Measurements from ENCODE around the gene ZC3H12C.

The ZC3H12C gene

DNA sequence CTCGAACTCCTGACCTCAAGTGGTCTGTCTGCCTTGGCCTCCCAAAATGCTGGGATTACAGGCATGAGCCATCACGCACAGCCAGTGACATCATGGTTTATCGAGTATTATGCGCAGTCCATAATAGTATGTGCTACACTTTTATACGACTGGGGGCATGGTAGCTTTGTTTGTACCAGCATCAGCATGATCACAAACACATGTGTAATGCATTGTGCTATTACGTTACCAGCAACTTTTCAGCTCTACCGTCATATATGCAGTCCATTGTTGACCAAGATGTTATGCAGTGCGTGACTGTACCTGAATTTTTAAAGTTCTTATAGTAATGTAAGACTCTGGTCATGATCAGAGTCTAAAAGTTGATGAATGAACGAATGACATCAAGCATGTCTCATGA is 67.9 kb downstream of the ZC3H12C start:
- TF ChIP-seq GATA2 (IDR thresholded peaks at IDR 0.05; ENCODE audit: low read depth, low read length) (no peak), GATA3 (IDR thresholded peaks at IDR 0.05; ENCODE audit: low read depth, low read length) (no peak)

- TF ChIP-seq GATA3 (IDR thresholded peaks at IDR 0.05; ENCODE audit: low read depth, low read length): no peak
- no peak for TF ChIP-seq GATA2 (IDR thresholded peaks at IDR 0.05; ENCODE audit: low read depth, low read length)
Observed at GRCh38 chr11:110162216-110162615, 69.0 kb downstream of the ZC3H12C start.

DNA sequence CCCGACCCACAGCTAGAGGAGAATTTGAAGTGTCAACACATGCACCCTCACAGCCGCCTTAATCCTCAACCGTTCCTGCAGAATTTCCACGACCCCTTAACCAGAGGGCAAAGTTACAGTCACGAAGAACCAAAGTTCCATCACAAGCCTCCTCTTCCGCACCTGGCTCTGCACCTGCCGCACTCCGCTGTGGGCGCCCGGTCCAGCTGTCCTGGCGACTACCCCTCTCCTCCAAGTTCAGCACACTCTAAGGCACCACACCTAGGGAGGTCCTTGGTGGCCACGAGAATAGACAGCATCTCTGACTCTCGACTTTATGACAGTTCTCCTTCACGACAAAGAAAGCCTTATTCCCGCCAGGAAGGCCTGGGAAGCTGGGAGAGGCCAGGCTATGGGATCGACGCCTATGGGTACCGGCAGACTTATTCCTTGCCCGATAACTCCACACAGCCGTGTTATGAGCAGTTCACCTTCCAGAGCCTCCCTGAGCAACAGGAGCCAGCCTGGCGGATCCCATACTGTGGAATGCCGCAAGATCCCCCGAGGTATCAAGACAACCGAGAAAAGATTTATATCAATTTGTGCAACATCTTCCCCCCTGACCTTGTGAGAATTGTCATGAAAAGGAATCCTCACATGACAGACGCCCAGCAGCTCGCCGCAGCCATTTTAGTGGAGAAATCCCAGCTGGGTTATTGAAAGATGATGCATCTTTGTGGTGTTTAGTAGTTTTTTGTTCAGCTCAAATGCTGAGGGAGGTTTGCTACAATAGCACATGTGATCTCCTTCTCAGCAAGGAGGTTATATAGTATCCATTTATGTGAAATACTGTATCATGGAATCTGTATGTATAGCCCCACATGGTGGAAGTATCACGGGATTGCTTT is 72.1 kb downstream of the ZC3H12C start:
- TF ChIP-seq GATA2 (IDR thresholded peaks at IDR 0.05; ENCODE audit: low read depth, low read length) (no peak), GATA3 (IDR thresholded peaks at IDR 0.05; ENCODE audit: low read depth, low read length) (no peak)

GRCh38 chr11:110168033-110168803 is 75.0 kb downstream of the ZC3H12C start:
- no peak for TF ChIP-seq GATA2 (IDR thresholded peaks at IDR 0.05; ENCODE audit: low read depth, low read length)
- no peak for TF ChIP-seq GATA3 (IDR thresholded peaks at IDR 0.05; ENCODE audit: low read depth, low read length)

- TF ChIP-seq GATA3 (IDR thresholded peaks at IDR 0.05; ENCODE audit: low read depth, low read length): no peak
- TF ChIP-seq GATA2 (IDR thresholded peaks at IDR 0.05; ENCODE audit: low read depth, low read length): no peak
Observed at GRCh38 chr11:110169738-110170137, 76.5 kb downstream of the ZC3H12C start.

GRCh38 chr11:110172468-110173065 is 79.4 kb downstream of the ZC3H12C start:
- TF ChIP-seq GATA2 (IDR thresholded peaks at IDR 0.05; ENCODE audit: low read depth, low read length): no peak
- no peak for TF ChIP-seq GATA3 (IDR thresholded peaks at IDR 0.05; ENCODE audit: low read depth, low read length)

DNA sequence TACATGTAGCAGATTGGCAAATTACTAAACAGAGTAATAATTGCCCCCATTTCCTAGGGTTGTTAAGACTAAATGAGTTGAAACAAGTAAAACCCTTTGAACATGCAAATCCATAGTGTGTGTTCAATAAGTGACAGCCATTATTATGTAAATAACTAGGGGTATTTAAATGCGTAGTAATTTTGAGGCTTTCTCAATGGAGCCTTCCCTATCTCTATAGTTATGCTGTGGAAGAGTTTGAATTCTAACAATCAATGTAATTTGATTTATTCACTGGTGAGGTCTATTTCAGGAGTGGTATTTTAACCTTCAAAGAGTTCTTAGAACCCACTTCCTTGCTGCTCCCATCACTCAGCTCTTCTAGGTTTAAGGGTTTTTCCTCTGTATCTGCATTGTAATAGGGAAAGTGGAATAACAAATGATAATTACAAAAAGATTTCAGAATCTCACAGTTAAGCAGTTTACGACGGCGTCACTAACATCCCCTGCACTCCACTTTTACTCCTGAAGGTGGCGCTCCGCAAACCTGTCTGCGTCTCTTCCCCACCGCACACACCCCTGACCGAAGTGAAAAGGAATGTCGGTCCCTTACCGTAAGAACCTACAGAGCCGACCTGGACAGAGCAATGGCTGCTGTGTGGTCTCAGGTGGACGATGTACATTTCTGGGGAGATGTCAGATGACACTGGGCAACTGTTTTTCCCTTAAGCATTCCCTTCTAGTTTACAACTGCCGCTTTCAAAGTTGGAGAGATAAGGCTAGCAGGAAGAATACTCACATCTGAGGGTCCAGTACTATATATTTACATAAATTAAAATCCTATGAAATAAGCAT is 80.8 kb downstream of the ZC3H12C start:
- TF ChIP-seq GATA3 (IDR thresholded peaks at IDR 0.05; ENCODE audit: low read depth, low read length): no peak
- TF ChIP-seq GATA2 (IDR thresholded peaks at IDR 0.05; ENCODE audit: low read depth, low read length): no peak

DNA sequence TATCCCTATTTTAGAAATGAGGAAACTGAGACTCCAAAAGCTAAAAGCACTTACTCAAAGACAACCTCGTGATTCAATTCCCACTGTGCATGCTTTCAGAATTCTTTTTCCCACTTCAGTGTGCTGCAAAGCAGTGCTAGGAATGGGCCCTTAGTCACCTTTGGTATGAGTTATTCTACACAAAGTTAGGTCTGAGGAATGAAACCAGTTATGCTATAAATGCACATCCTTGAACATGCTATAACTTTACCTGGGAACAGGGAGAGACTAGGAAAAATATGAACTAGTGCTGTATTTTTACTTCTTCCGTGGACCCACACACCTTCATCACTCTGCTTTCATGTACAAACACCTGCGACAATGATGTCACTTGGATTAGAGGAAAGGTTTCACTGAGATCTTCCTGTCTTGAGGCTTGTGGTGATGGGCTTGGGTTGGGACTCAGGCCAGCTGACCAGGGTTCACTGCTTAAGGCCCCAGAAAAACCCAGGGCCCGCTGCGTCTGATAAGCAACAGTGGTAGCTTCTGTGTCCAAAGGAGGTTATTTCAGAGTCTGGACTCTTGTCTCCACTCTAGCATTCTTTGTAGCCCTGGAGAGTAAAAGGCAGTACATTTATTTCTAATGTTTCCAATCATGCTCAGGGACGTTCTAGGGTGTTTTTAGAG is 81.6 kb downstream of the ZC3H12C start:
- TF ChIP-seq GATA2 (IDR thresholded peaks at IDR 0.05; ENCODE audit: low read depth, low read length): no peak

DNA sequence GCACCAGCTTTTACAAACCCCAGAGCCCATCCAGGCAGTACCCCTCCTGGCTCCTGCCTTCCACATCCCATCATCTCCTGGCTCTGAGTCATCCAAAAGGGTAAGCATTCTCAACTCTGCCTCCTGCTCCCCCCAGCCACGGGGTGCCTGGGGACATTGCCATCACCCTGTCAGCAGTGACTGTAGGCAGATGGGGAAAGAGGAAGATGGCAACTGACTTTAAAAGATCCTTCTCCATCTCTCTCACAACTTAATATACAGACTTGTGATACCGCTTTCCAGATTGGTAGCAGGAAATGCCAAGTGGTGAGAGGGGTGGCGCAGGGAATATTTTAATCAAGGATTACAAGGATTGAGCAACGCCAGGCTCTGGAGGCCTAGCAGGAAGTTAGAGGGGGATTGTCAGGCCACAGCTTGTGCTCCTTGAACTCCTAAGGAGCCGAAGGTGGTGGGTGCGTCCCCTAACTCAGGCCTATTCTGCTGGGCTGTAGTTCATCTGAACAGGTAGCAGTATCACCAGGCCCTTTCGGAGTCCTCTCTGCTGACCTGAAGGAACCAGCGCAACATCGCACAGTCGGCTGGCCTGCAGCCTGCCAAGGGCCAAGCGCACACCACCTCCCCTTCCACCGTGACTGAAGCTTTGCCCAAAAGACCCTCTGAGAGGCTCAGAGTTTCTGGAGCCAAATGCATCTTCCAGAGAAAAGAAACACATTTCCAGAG is 83.3 kb downstream of the ZC3H12C start:
- no peak for TF ChIP-seq GATA3 (IDR thresholded peaks at IDR 0.05; ENCODE audit: low read depth, low read length)
- TF ChIP-seq GATA2 (IDR thresholded peaks at IDR 0.05; ENCODE audit: low read depth, low read length): no peak

GRCh38 chr11:110177086-110177456 is 83.9 kb downstream of the ZC3H12C start:
- TF ChIP-seq GATA3 (IDR thresholded peaks at IDR 0.05; ENCODE audit: low read depth, low read length): no peak
- no peak for TF ChIP-seq GATA2 (IDR thresholded peaks at IDR 0.05; ENCODE audit: low read depth, low read length)

DNA sequence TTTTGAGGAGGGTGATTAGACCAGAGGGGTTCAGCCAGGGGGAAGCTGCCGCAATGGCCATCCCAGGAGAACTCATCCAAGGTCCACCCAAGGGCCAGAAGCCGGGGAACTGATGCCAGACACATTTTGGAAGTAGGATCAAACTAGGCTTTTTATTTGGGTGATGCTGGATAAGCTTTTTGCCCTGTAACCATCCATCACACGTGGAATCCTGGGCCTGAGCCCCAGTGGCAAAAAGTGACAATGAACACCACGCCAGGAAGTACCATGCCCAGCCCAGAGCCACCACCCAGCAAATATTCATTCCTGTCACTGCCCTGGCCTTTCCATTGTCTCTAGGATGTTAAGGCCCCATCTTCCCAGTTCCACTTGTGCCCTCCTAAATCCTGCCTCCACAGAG is 85.9 kb downstream of the ZC3H12C start:
- TF ChIP-seq GATA2 (IDR thresholded peaks at IDR 0.05; ENCODE audit: low read depth, low read length): no peak
- TF ChIP-seq GATA3 (IDR thresholded peaks at IDR 0.05; ENCODE audit: low read depth, low read length): no peak

DNA sequence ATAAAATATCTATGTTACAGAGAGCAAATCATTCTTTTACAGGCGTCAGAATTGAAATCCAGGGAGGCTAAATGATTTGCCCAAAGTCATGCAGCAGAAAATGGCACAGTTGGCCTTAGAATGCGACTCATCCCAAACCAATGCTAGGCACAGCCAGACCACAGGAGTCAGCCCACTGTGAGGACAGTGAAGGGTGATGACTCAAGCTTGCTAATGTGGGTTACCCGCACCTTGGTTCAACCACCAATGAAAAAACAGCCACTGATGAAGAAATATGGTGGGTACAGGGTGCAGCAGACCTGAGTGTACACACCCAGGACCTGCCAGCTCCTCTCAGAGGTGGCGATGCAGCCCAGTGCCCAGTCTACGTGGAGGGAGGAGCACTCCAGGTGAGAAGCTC is 89.7 kb downstream of the ZC3H12C start:
- TF ChIP-seq GATA3 (IDR thresholded peaks at IDR 0.05; ENCODE audit: low read depth, low read length) (no peak), GATA2 (IDR thresholded peaks at IDR 0.05; ENCODE audit: low read depth, low read length) (no peak)

DNA sequence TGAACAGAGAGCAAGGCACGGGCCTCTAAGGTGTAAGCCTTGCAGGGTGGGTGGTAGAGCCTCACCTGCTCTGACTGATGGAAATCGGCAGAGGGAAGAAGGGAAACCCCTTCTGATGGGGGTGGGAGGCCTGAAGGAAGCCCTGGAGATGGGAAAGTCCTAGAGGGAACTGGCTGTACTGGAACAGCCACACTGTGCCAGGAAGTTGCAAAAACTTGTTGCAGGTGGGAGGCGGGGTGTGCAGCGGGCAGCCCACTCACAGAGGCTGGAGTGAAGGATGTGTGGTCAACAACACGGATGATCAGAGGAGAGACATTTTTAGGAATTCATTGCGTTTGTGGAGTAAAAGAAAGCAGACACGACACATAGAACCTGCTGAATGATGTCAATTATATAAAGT is 91.3 kb downstream of the ZC3H12C start:
- TF ChIP-seq GATA3 (IDR thresholded peaks at IDR 0.05; ENCODE audit: low read depth, low read length) (no peak), GATA2 (IDR thresholded peaks at IDR 0.05; ENCODE audit: low read depth, low read length) (no peak)
